K562 (cell line): Measurements from ENCODE around the gene ZDHHC24. TPM values are rescaled to one million over a fixed set of nuclear protein-coding genes. Genes with fewer than 3 reads are reported as not detected.

Source experiments
- ATAC-seq: fragments of 200-7000 bp; cut with Tn5 transposase; 3 replicates; pipeline ENCODE4 v1.9.1; 2020; ENCODE audit warnings: moderate library complexity
- BruUV-seq: library from RNA; stranded (reverse); fragments of 400-500 nt; replicated peaks from 2 replicates; lab custom pipeline; 2021; lab: Mats Ljungman, UMichigan
- CTCF ChIA-PET: fragments of 300-600 bp; formaldehyde crosslinking; extraction: SDS; loops from one replicate; lab custom pipeline; 2021; ENCODE audit warnings: low intra/inter-chr PET ratio; lab: Yijun Ruan, JAX
- POLR2A ChIA-PET: fragments of 300-600, 350-650 bp; sonication (Branson Sonifier 250); formaldehyde crosslinking; extraction: SDS; loops from one replicate; lab custom pipeline; 2021; ENCODE audit warnings: antibody characterized with exemption, inconsistent platforms; lab: Yijun Ruan, JAX
- DNase-seq, 4 experiments: peaks; one replicate each; pipeline versions ENCODE4 v3.0.0 to v3.0.0-alpha.2; 2011 to 2018; ENCODE audit warnings: low spot score in 3 of 4, mixed read lengths in 3 of 4; ENCODE audit errors: extremely low read depth in 1 of 4
- FAIRE-seq: peaks from 2 replicates; lab custom pipeline; 2011; peaks lifted over from hg19 to GRCh38; lab: Jason Lieb, UNC
- H2AFZ ChIP-seq: 2 replicates; pipeline ENCODE4 v1.6.0; 2011; ENCODE audit warnings: low read depth, low read length, control low read depth, inconsistent platforms
- H3K27ac ChIP-seq: fragments of 200-600 bp; 3 replicates; pipeline ENCODE4 v1.8.0; 2011; ENCODE audit warnings: low read depth, mild to moderate bottlenecking, control low read depth, inconsistent platforms, low read length, moderate library complexity, mixed read lengths; ENCODE audit errors: extremely low read depth
- H3K27me3 ChIP-seq, 2 experiments: fragments of 300-600 bp in 1 of 2; 2 replicates in 1 of 2; 3 replicates in 1 of 2; pipeline versions ENCODE4 v1.6.0 to v1.8.0; 2011; ENCODE audit warnings: inconsistent platforms in 2 of 2, low read length in 2 of 2, mild to moderate bottlenecking in 1 of 2, mixed read lengths in 1 of 2, moderate library complexity in 1 of 2; ENCODE audit not compliant: control insufficient read depth in 2 of 2, insufficient read depth in 2 of 2
- H3K36me3 ChIP-seq: fragments of 300-600 bp; 3 replicates; pipeline ENCODE4 v1.8.0; 2011; ENCODE audit warnings: mild to moderate bottlenecking, low read length, inconsistent platforms; ENCODE audit not compliant: control insufficient read depth, insufficient read depth
- H3K4me1 ChIP-seq, 2 experiments: fragments of 200-600 bp in 1 of 2; replicated peaks in 1 of 2; 2 replicates in 1 of 2; 3 replicates in 1 of 2; pipeline versions ENCODE4 v1.5.1 to v1.8.0; 2011; ENCODE audit warnings: inconsistent platforms in 2 of 2, low read length in 2 of 2, mild to moderate bottlenecking in 1 of 2, mixed read lengths in 1 of 2, moderate library complexity in 1 of 2; ENCODE audit not compliant: control insufficient read depth in 2 of 2, insufficient read depth in 2 of 2
- H3K4me2 ChIP-seq: 2 replicates; pipeline ENCODE4 v1.6.1; 2011; ENCODE audit warnings: low read length, control low read depth, inconsistent platforms, mixed read lengths; ENCODE audit not compliant: insufficient read depth
- H3K4me3 ChIP-seq: fragments of 200-600 bp; sonication (generic), shearing (Covaris generic); 2 replicates; pipeline ENCODE4 v1.5.1; 2016; ENCODE audit warnings: control low read depth, inconsistent platforms
- H3K79me2 ChIP-seq: fragments of 200-600 bp; 3 replicates; pipeline ENCODE4 v1.8.0; 2011; ENCODE audit warnings: low read length, inconsistent platforms; ENCODE audit not compliant: control insufficient read depth, insufficient read depth
- H3K9ac ChIP-seq, 2 experiments: 2 replicates each; pipeline versions ENCODE4 v1.6.0 to v1.6.1; 2011; ENCODE audit warnings: low read depth in 2 of 2, low read length in 2 of 2, control low read depth in 1 of 2, inconsistent platforms in 1 of 2, mild to moderate bottlenecking in 1 of 2, mixed read lengths in 1 of 2; ENCODE audit not compliant: insufficient read depth in 1 of 2
- H3K9me1 ChIP-seq: one replicate; pipeline ENCODE4 v1.6.0; 2011; ENCODE audit warnings: inconsistent platforms, mild to moderate bottlenecking, low read length, moderate library complexity; ENCODE audit not compliant: control insufficient read depth, insufficient read depth
- H3K9me3 ChIP-seq: replicated peaks from 2 replicates; pipeline ENCODE4 v1.5.1; 2011; ENCODE audit warnings: low read depth, low read length, inconsistent platforms; ENCODE audit not compliant: control insufficient read depth, insufficient read depth
- H4K20me1 ChIP-seq: replicated peaks from 2 replicates; pipeline ENCODE4 v1.6.1; 2011; ENCODE audit warnings: low read length, inconsistent platforms, mixed read lengths; ENCODE audit not compliant: control insufficient read depth, insufficient read depth
- CXXC5 ChIP-seq: fragments of 250-450 bp; sonication (Bioruptor Pico); IDR thresholded peaks from 2 replicates; pipeline ENCODE4 v1.8.0; 2022; ENCODE audit warnings: inconsistent platforms, mild to moderate bottlenecking, moderate library complexity
- FOS ChIP-seq: IDR thresholded peaks from 3 replicates; pipeline ENCODE4 v1.6.1; 2011; ENCODE audit not compliant: insufficient read length; ENCODE audit errors: extremely low read depth
- MAZ ChIP-seq, 2 experiments: fragments of 450-650 bp in 1 of 2; sonication (generic) in 1 of 2; formaldehyde crosslinking; IDR thresholded peaks in 1 of 2; conservative IDR thresholded peaks in 1 of 2; 2 replicates each; pipeline versions ENCODE4 v1.4.0 to v1.5.0; 2020; ENCODE audit warnings: mild to moderate bottlenecking in 1 of 2, missing genetic modification reagents in 1 of 2
- WGBS: fragments of 100-300 bp; shearing (Covaris generic); methylation state at CpG from one replicate; pipeline ENCODE4 v1.1.6; 2016; ENCODE audit warnings: low coverage, mixed read lengths; ENCODE audit not compliant: insufficient coverage; ENCODE audit errors: missing lambda C conversion rate; 5-methylcytosine and 5-hydroxymethylcytosine counted together
- in situ Hi-C: fragments of 300-500 bp; cut with MboI; formaldehyde crosslinking; loops from 4 replicates; pipeline ENCODE4 v1.15.0; 2018; ENCODE audit warnings: inconsistent platforms, mixed read lengths
- intact Hi-C: fragments of 100-400 bp; cut with micrococcal nuclease; formaldehyde crosslinking; loops from 2 replicates; pipeline ENCODE4 v1.14.2; 2022
- polyA plus RNA-seq, 8 experiments: library from polyadenylated mRNA; depleted of rRNA in 4 of 8; stranded (reverse) in 5 of 8; unstranded in 3 of 8; fragments of >200 nt; fragmentation: Nextera tagmentation in 2 of 8; fragmentation: Illumina TruSeq in 1 of 8; extraction: Ambion mirVana in 2 of 8; extraction: Trizol in 1 of 8; gene quantifications; 2 replicates each; pipeline versions ENCODE4 v1.2.1 to v1.2.3, GENCODE V29; 2011 to 2014; ENCODE audit warnings: inconsistent platforms in 1 of 8, missing spikeins in 1 of 8
- total RNA-seq, 7 experiments: library from RNA; depleted of rRNA in 6 of 7; stranded (reverse); fragments of >200 nt in 6 of 7; fragmentation: Illumina TruSeq in 2 of 7; extraction: Trizol in 2 of 7; gene quantifications; 2 replicates each; pipeline versions ENCODE4 v1.2.1 to v1.2.3, GENCODE V29; 2011 to 2021; ENCODE audit warnings: low replicate concordance in 1 of 7
- TF ChIP-seq, protein P1 (sequence below): sonication (generic); formaldehyde crosslinking; IDR thresholded peaks from 2 replicates; pipeline ENCODE4 v1.8.1; 2022; ENCODE audit warnings: missing genetic modification reagents

ZDHHC24 gene
- total and polyA plus RNA-seq, 9 of the 15 experiments (the other 6 are each of a cell fraction or from before 2014, with no cell fraction given): 0.45 to 11.2 (median 2.7) TPM

- in situ Hi-C loops: no loop called here
- peaks cover 0 to 4% of the 10 kb centered on the region in 2 experiments; a peak in 1 of 5 replicates for H3K27me3 ChIP-seq
- 17% methylated on average over 1 of the region's 2 CpGs for WGBS
- H3K9me3 ChIP-seq: no peaks in the 10 kb centered on the region
- H3K4me1 ChIP-seq: peaks cover 32 to 45% of the 10 kb centered on the region in 2 experiments
- intact Hi-C loops: loop anchor here (5.0 kb wide), 1 partner anchor 86 kb away; the partner anchor contains the start of gene RBM4B
- H3K4me2 ChIP-seq: no peak overlapping the region
- TF ChIP-seq CXXC5 (CRISPR knock-in tag) (no peak), MAZ (CRISPR knock-in tag; conservative IDR thresholded peaks at IDR 0.05 in 1 of 2, IDR thresholded peaks at IDR 0.05 in 1 of 2) (no peak), FOS (no peak)
- TF ChIP-seq, protein P1, sequence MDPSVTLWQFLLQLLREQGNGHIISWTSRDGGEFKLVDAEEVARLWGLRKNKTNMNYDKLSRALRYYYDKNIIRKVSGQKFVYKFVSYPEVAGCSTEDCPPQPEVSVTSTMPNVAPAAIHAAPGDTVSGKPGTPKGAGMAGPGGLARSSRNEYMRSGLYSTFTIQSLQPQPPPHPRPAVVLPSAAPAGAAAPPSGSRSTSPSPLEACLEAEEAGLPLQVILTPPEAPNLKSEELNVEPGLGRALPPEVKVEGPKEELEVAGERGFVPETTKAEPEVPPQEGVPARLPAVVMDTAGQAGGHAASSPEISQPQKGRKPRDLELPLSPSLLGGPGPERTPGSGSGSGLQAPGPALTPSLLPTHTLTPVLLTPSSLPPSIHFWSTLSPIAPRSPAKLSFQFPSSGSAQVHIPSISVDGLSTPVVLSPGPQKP (CRISPR knock-in tag): no peak
- TF ChIP-seq, all 486 proteins: peak for 0
- no peak for ATAC-seq
- CTCF ChIA-PET: no interaction called here
- H3K27ac ChIP-seq: no peak overlapping the region
- DNase-seq: no peak
- H3K36me3 ChIP-seq: peaks cover 4% of the 10 kb centered on the region; the same call in 1 of the 3 replicates
- H3K4me3 ChIP-seq: no peak overlapping the region
- no peaks in the 10 kb centered on the region for H3K9me1 ChIP-seq
- H3K79me2 ChIP-seq: peaks cover 26% of the 10 kb centered on the region
- BruUV-seq: no TSS peak
- H3K9ac ChIP-seq: no peak overlapping the region
- no peak overlapping the region for H2AFZ ChIP-seq
- POLR2A ChIA-PET: interaction anchor here (0.9 to 1.7 kb wide), 5 partner anchors 15 to 58 kb away, joined by 3 to 5 read pairs (median 3); no protein-coding TSS in a partner anchor
- no peak for FAIRE-seq
- H4K20me1 ChIP-seq: no peaks in the 10 kb centered on the region
Observed at GRCh38 chr11:66591175-66591574, 45.3 kb upstream of the ZDHHC24 start.
